Cardiac fibroblast (primary cell): Measurements from ENCODE around the gene KLRG1.

Source experiments
- DNase-seq, 2 donors: peaks; one replicate each; pipeline versions ENCODE4 v3.0.0 to v3.0.0-alpha.2; 2010; ENCODE audit warnings: low read depth in 2 of 2
- H3K4me3 ChIP-seq, 2 donors: replicated peaks in 1 of 2; 1 replicate in 1 of 2; 2 replicates in 1 of 2; pipeline ENCODE4 v1.5.1; 2011; ENCODE audit warnings: low read depth in 2 of 2, low read length in 2 of 2, mild to moderate bottlenecking in 2 of 2, moderate library complexity in 1 of 2
- CTCF ChIP-seq: IDR thresholded peaks from one replicate; pipeline ENCODE4 v1.5.1; 2011; ENCODE audit warnings: low read depth, mild to moderate bottlenecking, low read length, inconsistent platforms

KLRG1 gene

DNA sequence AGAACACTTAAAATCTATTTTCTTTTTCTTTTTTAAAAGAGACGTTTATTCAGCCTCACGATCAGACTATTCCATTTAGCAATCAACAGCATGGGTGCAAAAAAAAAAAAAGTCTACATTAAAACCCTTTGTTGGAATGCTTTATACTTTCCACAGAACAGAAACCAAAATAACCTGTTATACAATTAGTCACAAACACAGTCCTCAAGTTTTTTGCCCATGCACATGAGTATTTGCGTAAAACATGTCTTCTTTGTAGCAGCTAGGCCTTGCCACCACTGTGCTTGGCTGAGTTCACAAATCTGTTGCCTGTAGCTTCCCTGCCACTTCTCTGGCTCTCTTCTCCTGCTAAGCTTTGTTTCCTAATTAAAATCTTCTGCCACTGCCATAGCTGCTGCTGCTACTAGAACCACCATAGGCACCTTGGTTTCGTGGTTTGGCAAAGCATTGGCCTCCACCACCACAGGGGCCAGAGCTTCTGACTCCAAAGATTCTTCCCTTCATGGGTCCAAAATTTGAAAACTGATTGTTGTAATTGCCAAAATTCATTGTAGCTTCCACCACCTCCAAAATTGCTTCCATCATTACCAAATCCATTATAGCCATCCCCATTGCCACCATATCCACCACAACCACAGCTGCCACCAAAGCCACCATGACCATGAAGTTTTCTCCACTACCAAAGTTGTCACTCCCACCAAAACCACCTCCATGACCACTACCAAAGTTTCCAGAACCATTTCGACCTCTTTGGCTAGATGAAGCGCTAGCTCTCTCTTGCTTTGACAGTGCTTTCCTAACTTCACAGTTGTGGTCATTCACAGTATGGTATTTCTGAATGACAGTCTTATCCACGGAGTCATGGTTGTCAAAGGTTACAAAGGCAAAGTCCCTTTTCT is 38.1 kb downstream of the KLRG1 start:
- no peak for TF ChIP-seq CTCF
- DNase-seq = no peak
- H3K4me3 ChIP-seq = no peak overlapping the region

- H3K4me3 ChIP-seq = no peak overlapping the region
- TF ChIP-seq CTCF = no peak
- no peak for DNase-seq
Observed at GRCh38 chr12:9030776-9031175, 41.4 kb downstream of the KLRG1 start.

DNA sequence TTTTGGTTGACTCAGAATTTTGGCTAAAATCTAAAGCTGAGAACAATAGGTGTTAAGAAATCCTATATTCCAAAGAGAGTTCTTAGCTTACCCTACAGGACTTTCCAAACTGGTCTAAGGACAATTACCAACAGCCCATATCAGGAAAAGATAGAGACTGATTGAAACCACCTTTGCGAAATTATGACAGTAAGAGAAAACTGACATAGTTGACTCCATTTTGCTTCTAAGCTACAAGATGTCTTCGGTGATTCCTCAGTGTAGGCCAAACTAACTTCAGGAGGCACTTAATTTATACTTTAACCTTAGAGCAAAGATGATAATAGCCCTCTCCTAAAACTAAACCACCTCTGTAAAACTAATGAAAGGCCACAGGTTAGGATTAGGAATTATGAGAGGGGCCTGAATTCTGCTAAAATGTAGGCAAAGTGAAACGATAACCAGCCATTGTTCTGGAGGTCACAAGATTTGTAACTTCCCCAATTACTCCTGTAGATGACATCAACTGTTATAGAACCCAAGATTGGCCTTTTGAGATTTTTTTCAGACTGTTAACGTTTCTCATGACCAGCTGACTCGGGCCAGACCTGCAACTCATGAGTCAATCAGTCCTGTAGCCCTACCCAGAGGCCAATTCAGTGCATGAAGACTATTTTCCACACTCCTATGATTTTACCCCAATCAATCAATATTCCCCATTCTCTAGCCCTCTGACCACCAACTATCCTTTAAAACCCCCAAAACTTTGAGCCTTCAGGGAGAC is 43.0 kb downstream of the KLRG1 start:
- DNase-seq = no peak
- no peak overlapping the region for H3K4me3 ChIP-seq
- TF ChIP-seq CTCF = no peak

- no peak overlapping the region for H3K4me3 ChIP-seq
- DNase-seq = no peak
- no peak for TF ChIP-seq CTCF
Observed at GRCh38 chr12:9033265-9033887, 44.0 kb downstream of the KLRG1 start.

DNA sequence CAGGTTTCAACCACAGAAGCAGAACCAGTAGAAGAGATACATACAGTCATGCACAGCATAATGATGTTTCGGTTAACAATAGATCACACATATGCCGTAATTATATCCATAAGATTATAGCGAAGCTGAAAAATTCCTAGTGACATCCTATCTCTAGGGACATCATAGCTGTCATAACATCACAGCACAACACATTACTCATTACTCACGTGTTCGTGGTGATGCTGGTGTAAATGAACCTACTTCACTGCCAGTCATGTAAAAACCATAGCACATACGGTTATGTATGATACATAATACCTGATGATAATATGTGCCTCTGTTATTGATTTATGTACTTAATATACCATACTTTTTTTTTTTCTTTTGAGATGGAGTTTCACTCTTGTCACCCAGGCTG is 44.7 kb downstream of the KLRG1 start:
- H3K4me3 ChIP-seq = no peak overlapping the region
- TF ChIP-seq CTCF = no peak
- no peak for DNase-seq

DNA sequence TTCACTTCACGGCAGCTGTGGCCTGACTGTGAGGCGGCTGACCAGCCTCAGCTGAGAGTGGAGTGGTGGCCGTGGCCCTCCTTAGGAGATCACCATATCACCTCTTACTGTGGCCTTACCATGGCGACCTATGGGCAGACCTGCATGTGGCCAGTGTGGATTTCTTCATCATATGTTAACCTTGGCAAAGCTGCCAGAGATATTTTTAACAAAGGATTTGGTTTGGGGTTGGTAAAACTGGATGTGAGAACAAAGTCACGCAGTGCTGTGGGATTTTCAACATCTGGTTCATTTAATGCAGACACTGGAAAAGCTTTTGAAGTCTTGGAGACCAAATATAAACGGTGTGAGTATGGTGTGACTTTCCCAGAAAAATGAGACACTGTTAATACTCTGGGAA is 46.9 kb downstream of the KLRG1 start:
- no peak for TF ChIP-seq CTCF
- DNase-seq = no peak
- no peak overlapping the region for H3K4me3 ChIP-seq
